Gastrocnemius medialis (tissue), 4 donors: ENCODE results near the gene PHF12.

Experiments used
- CTCF ChIP-seq, 5 experiments: fragments of 450-650 bp in 3 of 5; fragments of 200-600 bp in 2 of 5; sonication (generic) in 2 of 5; IDR thresholded peaks in 4 of 5; conservative IDR thresholded peaks in 1 of 5; 1 replicate in 4 of 5; 2 replicates in 1 of 5; pipeline ENCODE4 v1.5.1; 2016 to 2019; ENCODE audit warnings: antibody characterized with exemption in 5 of 5, mild to moderate bottlenecking in 3 of 5, moderate library complexity in 3 of 5
- POLR2A ChIP-seq, 2 donors: fragments of 450-650 bp; IDR thresholded peaks; one replicate each; pipeline ENCODE4 v1.6.1; 2017; ENCODE audit warnings: antibody characterized with exemption in 2 of 2, mild to moderate bottlenecking in 2 of 2, moderate library complexity in 2 of 2

- TF ChIP-seq POLR2A (IDR thresholded peaks at IDR 0.05) (no peak), CTCF (IDR thresholded peaks at IDR 0.05 in 4 of 5, conservative IDR thresholded peaks at IDR 0.05 in 1 of 5) (no peak)
These were observed 44.4 kb downstream of the PHF12 start for GRCh38 chr17:28906706-28907438.
